Right kidney (tissue), 1 donor: ENCODE results near the gene CORO1C.
"Not testable (repeated sequence)": the region's sequence is repeated elsewhere in the genome, so short reads cannot be mapped to it uniquely, and the experiment has no call there.

Experiments used
- DNase-seq: peaks from one replicate; pipeline ENCODE4 v3.0.0-alpha.2; 2016

Gene CORO1C

GRCh38 chr12:108633081-108633533, 98.2 kb downstream of the CORO1C start:
- DNase-seq, result no peak

GRCh38 chr12:108631261-108631660, 100.1 kb downstream of the CORO1C start:
- DNase-seq, result not testable (repeated sequence)

DNA sequence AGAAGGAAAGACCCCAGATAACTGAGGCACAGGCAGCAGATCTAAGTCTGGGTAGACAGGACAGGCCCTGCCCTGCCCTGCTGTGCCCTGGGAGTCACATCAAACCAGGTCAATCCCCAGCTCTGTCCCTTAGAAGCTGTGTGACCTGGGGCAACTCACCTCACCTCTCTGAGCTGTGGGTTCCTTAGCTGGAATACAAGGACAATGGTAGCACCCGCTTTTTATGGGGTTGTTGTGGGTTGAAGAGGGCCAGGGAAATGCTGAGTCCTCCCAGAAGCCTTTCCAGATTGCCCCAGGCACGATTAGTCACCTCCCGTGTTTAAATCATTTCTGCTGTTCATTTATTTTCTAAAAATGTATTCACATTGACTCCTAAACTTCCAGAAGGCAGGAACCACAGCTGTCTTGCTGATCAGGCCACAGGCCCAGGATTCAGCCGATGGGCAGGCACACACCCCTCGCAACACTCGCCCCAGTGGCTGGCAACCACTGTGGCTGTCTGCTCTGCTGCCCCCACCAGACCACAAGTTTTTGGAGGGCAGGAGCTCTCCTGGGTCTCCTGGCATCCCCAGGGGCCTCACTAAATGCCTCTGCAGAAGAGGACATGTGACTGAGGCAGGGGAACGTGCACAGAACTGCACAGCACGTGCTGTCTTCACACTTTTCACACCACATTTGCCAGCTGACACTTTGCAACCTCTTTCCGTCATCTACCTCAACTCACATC, 100.7 kb downstream of the CORO1C start:
- no peak for DNase-seq

DNA sequence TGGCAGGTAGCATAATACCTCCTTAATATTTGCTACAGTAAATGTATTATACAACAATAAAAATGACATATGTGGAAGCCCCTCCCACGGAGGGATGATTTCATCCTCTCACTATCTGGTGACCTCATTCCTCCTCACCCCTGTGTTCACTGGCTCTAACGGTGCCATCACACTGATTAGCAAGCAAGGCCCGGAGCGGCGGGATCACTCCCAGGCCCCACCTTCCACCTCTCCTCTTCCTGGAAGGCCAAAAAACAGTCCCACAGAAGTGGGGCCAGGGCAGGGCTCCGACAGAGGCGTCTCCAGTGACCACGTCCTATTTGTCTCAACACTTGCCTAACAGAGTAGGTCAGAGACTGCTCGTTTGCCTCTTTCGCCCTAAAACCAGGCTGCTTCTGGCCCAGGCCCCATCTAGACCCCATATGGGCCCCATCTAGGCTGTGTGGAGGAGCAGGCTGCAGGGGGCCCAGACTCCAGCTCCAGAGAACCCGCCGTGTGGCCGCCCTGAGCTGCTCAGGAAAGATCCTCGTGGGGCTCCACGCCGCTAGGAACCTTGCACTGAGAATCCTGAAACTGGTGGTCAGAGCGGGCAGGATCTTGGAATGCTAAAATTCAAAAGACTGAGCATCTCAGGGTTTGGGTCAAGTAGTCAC, 101.4 kb downstream of the CORO1C start:
- DNase-seq, result no peak

DNA sequence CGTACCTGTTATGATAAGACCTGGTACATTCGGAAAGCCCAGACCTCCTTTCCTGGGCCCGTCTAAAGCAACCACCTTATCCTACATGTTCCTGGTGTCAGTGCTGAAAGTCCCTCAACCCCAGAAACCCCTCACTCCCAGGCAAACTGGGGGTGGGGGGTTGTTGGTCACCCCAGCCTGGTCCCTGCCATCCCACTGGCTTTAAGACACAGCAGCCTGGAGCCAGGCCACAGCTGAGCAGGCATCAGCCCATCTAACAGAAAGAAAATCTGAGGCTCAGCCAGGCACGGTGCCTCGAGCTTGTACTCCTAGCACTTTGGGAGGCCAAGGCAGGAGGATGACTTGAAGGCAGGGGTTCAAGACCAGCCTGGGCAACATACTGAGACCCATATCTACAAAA, 102.2 kb downstream of the CORO1C start:
- DNase-seq, result no peak

DNA sequence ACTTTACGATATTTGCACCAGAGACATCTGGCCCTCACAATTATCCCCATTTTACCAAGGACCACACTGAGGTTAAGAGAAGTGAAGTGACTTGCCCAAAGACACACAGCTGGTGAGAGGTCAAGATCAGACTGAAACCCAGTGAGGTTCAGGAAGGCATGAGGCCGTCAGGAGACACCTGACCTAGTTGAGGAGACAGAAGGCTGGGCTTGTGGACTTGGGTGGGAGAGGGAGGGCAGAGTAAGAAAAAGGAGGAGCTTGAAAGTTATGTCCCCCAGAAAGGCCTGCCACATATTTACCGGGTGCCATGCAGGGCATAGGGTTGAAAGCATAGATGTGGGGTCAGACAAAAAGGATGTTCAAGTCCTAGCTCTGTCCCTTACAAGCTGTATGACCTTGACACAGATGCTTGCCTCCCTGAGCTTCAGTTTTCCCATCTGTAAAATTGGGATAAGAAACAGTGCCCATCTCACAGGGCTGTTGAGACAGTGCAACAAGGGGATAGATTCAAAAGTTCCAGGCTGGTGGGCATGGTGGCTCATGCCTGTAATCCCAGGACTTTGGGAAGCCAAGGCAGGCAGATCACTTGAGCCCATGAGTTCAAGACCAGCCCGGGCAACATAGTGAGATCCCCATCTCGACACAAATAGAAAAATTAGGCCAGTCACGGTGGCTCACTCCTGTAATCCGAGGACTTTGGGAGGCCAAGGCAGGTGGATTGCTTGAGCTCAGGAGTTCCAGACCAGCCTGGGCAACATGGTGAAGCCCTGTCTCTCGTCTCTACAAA, 104.0 kb downstream of the CORO1C start:
- no peak for DNase-seq

DNA sequence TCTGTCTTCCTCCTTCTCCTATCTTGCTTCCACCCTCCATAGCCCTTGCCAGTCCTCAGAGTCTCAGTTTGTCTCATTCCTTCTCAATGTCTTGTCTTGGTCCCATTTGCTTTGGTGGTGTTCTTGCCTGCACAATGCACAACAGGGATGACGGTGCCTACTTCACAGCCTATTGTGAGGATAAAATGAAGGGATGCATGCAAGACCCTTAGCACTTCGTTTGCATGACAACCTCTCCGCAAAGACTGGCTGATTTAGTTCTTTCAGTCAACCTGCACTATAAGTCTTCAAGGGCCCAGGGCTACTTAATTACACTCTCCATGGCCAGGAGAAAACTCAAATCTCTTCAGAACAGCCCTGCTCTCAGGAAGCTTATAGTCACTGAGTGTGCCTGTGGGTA, 106.1 kb downstream of the CORO1C start:
- DNase-seq, result no peak

- no peak for DNase-seq
Observed at GRCh38 chr12:108623577-108623976, 107.7 kb downstream of the CORO1C start.

DNA sequence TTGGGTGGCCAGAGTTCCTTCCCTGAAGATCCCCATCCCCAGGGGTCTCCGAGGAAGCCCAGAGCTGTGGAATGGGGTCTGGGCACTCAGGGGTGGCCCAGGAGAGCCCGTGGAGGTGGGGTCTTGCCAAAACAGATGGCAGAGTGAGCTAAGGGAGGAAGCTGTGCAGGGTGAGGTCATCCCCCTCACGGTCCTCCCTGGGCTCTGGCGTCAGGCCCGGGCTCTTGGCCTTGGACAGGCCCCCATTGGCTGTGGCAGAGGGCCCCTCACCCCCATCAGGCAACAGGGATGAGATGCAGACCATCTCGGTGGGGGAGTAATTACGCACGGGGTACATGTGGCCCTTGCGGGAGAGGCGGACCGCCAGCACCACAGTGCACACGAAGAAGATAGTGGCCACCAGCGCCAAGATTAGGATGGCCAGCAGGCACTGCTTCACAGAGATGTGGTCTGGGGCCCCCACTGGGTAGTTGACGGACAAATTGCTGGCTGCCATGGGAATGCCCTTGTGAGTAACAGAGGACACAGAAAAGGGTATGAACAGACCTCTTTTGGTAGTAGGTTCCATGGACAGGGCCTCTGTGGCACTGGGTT, 108.3 kb downstream of the CORO1C start:
- no peak for DNase-seq

GRCh38 chr12:108622421-108622820, 108.9 kb downstream of the CORO1C start:
- no peak for DNase-seq

DNA sequence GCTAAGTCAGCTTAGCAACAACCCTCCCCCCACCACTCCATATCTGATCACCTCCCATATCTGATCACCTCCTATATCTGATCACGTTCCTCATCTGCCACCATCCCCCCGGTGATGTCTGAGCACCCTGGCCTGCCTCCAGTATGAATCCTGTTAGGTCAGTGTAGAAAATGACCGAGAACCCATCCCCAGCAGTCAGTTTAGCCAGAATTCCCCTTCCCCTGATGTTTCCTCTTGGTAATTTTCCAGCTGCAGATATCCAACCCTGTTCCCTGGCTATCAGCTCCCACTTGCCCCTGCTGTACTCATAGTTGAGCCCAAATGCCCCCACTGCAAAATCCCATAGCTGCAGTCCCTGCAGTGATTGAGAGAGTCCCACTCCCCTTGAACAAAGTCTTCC, 110.2 kb downstream of the CORO1C start:
- no peak for DNase-seq

- DNase-seq, result no peak
Observed at GRCh38 chr12:108620236-108620879, 111.0 kb downstream of the CORO1C start.

DNA sequence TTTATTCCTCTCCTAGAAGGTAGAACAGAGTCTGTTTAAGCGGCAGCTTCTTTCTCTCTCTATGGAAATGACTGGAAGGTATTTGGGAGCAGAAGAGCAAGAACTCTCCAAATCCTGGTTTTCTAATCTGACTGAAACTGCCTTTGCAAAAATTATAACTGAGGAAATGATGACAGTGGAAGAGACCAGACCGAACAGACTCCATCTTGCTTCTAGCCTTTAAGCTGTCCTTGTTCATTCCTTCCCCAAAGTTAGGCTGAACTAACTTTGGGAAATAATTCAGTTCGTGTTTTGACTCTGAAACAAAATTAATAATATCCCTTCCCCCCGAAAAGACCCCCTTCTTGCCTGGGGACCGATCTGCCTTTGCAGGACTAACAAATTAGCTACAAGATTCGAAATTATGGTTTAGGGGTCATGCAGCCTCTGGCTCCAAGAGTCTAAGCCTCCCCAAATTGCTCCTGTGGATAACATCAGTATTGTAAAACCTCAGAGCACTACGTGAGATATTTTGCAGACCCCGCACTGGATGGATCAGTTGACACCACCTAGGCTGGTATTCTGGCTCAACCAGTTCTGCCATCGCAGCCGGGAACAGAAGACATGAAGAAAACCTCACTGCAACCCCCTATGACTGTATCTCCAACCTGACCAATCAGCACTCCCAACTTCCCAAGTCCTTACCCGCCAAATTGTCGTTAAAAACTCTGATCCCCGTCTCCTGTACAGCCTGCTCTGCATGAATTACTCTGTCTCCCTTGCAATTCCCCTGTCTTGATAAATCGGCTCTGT, 111.8 kb downstream of the CORO1C start:
- DNase-seq, result no peak

- DNase-seq, result not testable (repeated sequence)
Observed at GRCh38 chr12:108618953-108619274, 112.4 kb downstream of the CORO1C start.

- DNase-seq, result peak; percentile 67
Observed at GRCh38 chr12:108618079-108618952, 113.0 kb downstream of the CORO1C start.

DNA sequence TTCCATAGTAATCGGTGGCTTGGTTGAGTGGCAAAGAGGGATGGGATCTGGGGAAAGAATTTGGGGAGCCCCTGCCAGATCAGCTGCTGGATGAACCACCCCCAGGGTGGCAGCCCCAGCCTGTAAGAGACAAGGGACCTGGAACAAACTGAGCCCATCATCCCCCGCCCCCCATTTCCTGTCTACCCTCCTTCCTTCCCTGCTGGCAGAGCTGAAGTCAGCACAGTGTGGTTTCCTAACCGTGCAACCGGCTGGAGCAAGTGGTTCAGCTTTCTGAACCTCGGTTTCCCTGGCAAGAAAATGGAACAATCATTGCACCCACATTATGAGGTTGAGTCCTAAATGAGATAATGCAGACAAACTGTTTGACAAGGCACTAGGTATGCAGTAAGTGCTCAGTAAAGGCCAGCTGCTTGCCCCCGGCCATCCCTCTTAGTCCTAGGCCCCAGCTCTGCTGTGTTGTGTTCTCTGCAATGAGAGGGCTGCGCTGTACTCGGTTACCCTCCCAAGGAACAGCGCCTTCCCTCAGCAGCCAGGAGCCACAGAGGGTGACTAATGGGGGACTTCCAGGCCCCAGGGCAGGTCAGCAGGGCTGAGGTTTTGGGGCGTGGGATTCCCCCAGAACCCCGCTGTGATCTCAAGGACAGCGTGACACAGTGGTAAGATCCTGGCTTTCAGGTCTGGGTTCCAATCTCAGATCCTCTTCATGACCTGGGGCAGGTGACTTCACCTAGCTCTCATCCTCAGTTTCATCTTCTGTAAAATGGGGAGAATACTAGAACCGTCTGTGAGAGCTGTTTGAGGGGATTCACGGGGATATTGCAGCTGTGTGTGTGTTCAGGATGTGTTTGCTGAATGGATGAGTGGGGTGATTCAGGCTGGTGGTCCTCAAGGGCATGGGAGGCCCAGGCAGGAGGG, 114.1 kb downstream of the CORO1C start:
- DNase-seq, result no peak

GRCh38 chr12:108616359-108616758, 115.0 kb downstream of the CORO1C start:
- no peak for DNase-seq

GRCh38 chr12:108615918-108616317, 115.4 kb downstream of the CORO1C start:
- no peak for DNase-seq

DNA sequence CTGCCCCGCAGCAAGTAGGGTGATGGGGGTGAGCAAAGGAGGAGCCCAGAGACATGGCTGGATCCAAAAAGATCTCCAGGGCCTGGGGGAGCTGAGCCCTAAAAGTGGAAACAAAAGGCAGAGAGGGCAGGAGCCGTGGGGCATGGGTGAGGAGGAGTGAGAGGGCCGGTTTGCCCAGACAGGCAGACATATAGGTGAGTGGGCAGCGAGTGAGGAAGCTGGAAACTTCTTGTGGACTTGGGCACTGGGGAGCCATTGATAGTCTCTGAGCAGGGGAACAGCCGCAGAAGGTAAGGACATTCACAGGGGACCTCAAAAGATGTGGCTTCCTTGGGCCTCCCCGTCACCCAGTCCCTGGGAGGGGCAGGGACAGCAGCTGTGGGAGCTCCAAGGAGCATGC, 116.7 kb downstream of the CORO1C start:
- no peak for DNase-seq
